ENCODE results near the gene CORO2B. TPM values are rescaled to one million over a fixed set of nuclear protein-coding genes. Genes with fewer than 3 reads are reported as not detected.

Gene CORO2B
- total RNA-seq, 1 donor from 2014 or later, result 3.9 TPM

DNA sequence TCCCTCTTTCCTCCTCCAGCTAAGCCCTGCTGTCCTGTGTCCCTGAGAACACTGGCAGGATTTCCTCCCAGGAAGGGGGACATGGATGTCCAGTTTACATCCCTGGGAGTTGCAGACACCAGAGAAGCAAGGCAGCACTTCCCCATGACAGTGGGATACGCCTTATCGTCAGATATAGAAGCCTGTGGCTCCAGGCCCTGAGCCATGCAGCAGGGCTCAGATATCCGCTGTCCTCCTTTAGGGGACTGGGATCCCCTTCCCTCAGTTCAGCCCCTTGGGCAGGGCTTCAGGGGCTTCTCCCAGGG, 16.4 kb downstream of the CORO2B start:
- H3K27ac Mint-ChIP-seq, result no peak overlapping the region
- peaks cover 36% of the 10 kb centered on the region for H3K4me1 Mint-ChIP-seq (ENCODE audit: unreplicated experiment)
- no peaks in the 10 kb centered on the region for H3K9me3 Mint-ChIP-seq
- H3K4me3 Mint-ChIP-seq, result no peak overlapping the region
- no peak for TF ChIP-seq CTCF (conservative IDR thresholded peaks at IDR 0.05)
- H3K36me3 Mint-ChIP-seq, result no peaks in the 10 kb centered on the region
- DNase-seq (ENCODE audit: extremely low spot score, unreplicated experiment), result no peak
- peaks cover 15% of the 10 kb centered on the region for H3K27me3 Mint-ChIP-seq

DNA sequence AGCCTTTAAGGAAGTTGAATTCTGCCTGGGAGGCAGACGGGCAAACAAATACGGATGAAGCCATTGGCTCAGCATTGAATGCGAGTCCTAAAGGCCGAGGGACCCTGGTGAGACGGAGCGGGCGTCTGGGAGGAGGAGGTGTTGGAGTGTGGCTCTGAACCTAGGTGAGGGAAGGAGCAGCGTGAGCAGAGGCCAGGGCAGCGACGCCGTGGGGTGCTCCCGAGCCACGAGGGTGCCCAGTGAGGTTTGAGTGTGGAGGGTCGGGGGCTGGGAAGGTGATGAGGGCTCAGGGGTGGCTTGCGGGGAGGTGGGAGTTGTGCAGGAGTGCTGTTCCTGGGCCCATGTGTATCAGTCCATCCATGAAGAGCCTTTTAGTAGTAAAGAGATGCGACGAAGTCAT, 17.0 kb downstream of the CORO2B start:
- H3K4me1 Mint-ChIP-seq (ENCODE audit: unreplicated experiment), result peaks cover 37% of the 10 kb centered on the region
- no peak for DNase-seq (ENCODE audit: extremely low spot score, unreplicated experiment)
- no peak for TF ChIP-seq CTCF (conservative IDR thresholded peaks at IDR 0.05)
- H3K4me3 Mint-ChIP-seq, result no peak overlapping the region
- H3K27me3 Mint-ChIP-seq, result peaks cover 15% of the 10 kb centered on the region
- no peak overlapping the region for H3K27ac Mint-ChIP-seq
- H3K36me3 Mint-ChIP-seq, result no peaks in the 10 kb centered on the region
- no peaks in the 10 kb centered on the region for H3K9me3 Mint-ChIP-seq

DNA sequence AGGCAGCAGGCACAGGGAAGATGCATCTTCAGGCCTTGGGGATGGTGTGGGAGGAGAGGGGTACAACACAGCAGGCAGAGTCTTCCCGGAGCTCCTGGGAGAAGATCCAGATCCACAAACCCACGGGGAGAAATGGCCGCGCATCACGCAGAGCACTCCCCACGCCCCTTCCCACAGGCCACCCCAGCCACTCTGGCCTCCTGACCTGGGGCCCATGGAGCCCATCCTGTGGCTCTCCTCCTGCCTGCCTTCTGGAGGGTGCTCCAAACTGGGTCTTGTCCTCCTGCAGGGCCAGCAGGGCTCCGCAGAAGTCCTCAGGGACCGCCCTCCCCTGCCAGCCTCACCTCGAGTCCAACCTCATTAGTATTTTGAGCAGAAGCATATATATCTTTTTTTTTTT, 17.9 kb downstream of the CORO2B start:
- Mint-ChIP-seq H3K4me1 (ENCODE audit: unreplicated experiment) (peaks cover 45% of the 10 kb centered on the region), H3K9me3 (no peaks in the 10 kb centered on the region), H3K36me3 (no peaks in the 10 kb centered on the region), H3K27ac (no peak overlapping the region), H3K4me3 (no peak overlapping the region), H3K27me3 (peaks cover 14% of the 10 kb centered on the region)
- TF ChIP-seq CTCF (conservative IDR thresholded peaks at IDR 0.05), result no peak
- no peak for DNase-seq (ENCODE audit: extremely low spot score, unreplicated experiment)

GRCh38 chr15:68597581-68597980, 18.8 kb downstream of the CORO2B start:
- Mint-ChIP-seq H3K4me3 (no peak overlapping the region), H3K36me3 (no peaks in the 10 kb centered on the region), H3K27ac (peak overlapping the region; percentile 50), H3K4me1 (ENCODE audit: unreplicated experiment) (peaks cover 46% of the 10 kb centered on the region), H3K27me3 (peaks cover 10% of the 10 kb centered on the region), H3K9me3 (no peaks in the 10 kb centered on the region)
- DNase-seq (ENCODE audit: extremely low spot score, unreplicated experiment), result no peak
- TF ChIP-seq CTCF (conservative IDR thresholded peaks at IDR 0.05), result no peak

GRCh38 chr15:68598171-68599152, 19.7 kb downstream of the CORO2B start:
- Mint-ChIP-seq H3K4me3 (no peak overlapping the region), H3K27me3 (peaks cover 8% of the 10 kb centered on the region), H3K27ac (no peak overlapping the region), H3K36me3 (no peaks in the 10 kb centered on the region), H3K4me1 (ENCODE audit: unreplicated experiment) (peaks cover 54% of the 10 kb centered on the region), H3K9me3 (no peaks in the 10 kb centered on the region)
- DNase-seq (ENCODE audit: extremely low spot score, unreplicated experiment), result no peak
- TF ChIP-seq CTCF (conservative IDR thresholded peaks at IDR 0.05), result no peak

All from type B pancreatic cell (in vitro differentiated cells).